ENCODE measurements around the gene KCNK3.

Gene KCNK3

DNA sequence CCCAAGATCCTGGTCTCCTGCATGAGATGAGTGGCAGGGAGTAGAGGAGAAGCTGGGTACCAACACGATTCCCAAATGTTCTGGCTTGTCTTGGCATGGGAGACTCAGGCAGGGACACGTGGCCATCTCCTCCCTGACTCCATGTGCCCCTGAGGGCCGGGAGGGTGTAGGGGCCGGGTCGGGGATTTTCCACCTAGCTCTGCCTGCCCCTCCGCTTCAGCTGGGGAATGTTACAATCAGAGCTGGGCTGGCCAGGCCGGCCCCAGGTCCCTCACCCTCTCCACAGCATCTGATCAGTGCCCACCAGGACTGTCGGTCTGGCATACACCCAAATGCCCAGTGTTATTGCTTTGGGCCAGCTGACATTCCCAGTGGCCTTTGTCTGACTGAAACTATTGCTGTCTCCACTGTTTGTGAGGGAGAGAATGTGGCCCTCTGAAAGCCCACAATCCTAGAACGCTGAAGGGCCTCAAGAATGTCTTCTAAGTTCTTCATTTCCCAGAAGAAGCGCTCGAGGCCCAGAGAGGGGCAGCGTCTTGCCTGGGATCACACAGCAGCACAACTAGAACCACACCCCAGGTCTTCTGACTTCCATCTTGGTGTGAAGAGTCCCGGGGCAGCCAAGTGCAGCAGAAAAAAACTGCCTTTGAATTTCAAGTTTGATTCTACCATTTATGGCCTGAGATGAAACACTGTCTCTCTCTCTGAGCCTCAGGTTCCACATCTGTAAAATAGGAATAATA lies 23.2 kb downstream of the KCNK3 start:
- no peak for DNase-seq

DNA sequence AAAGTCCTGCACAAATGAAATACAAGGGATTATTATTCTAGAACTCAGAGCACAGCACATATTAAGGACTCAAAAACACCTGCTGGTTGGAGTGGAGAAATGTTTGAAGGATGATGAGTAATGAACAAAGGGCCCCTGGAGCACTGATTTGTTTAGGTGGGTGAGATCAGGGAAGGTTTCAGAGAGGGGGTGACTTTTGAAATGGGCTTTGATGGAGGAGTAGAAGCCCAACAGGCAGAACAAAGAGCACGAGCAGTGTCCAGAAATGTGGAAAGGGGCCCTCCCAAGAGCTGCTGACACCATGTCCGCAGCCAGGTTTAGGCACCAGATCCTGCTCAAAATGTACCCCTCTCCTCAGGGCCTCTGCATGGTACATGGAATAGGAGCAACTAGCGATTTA lies 23.8 kb downstream of the KCNK3 start:
- no peak for DNase-seq

DNA sequence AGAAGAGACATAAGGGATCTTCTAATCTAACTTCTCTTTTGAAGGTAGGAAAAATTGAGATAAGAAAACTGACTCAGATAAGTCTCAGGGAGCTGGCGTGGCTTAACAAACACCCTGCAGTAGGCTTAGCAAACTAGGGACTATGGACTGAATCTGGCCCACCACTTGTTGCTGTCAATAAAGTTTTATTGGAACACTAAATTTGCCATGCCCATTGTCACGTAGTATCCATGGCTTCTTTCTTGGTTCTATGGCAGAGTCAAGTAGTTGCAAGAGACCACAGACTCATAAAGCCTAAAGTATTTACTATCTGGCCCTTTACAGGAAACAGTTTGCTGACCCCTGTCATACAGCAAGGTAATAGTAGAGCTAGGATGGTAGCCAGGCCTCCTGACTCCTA lies 24.2 kb downstream of the KCNK3 start:
- no peak for DNase-seq

GRCh38 chr2:26717362-26717761 lies 24.8 kb downstream of the KCNK3 start:
- DNase-seq, result no peak

DNA sequence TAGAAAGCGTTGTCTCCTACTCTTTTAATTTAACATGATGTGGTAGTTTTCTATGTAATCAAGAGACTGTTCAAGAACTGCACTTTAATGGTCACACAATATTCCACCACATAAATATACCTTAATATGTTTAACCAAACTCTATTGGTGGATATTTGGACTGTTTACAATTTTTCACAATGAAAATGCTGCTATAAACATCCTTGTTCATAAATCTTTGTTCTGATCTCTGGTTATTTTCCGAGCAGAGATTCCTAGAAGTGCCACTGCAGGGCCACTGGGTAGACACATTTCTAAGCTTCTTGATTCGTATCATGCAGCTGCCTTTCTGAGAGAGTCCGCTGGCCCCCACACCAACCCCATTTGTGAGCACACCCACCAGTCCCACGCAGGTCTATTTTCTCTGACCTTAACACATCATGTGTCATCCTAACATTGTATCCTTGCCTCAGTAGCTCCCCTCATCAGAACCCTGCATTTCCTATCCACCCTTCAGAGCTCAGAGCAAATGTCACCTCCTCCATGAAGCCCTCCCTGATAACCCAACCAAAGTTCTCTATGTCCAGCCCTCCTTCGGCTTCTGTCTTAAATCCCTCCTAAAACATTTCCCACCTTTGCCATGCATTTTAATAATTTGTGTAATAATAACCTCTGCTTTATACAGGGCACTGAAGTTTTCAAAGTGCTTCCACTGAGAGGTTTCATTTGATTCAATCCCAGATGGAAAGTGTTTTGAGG lies 26.6 kb downstream of the KCNK3 start:
- no peak for DNase-seq

- DNase-seq, result no peak
Observed at GRCh38 chr2:26720322-26721114, 28.0 kb downstream of the KCNK3 start.

DNA sequence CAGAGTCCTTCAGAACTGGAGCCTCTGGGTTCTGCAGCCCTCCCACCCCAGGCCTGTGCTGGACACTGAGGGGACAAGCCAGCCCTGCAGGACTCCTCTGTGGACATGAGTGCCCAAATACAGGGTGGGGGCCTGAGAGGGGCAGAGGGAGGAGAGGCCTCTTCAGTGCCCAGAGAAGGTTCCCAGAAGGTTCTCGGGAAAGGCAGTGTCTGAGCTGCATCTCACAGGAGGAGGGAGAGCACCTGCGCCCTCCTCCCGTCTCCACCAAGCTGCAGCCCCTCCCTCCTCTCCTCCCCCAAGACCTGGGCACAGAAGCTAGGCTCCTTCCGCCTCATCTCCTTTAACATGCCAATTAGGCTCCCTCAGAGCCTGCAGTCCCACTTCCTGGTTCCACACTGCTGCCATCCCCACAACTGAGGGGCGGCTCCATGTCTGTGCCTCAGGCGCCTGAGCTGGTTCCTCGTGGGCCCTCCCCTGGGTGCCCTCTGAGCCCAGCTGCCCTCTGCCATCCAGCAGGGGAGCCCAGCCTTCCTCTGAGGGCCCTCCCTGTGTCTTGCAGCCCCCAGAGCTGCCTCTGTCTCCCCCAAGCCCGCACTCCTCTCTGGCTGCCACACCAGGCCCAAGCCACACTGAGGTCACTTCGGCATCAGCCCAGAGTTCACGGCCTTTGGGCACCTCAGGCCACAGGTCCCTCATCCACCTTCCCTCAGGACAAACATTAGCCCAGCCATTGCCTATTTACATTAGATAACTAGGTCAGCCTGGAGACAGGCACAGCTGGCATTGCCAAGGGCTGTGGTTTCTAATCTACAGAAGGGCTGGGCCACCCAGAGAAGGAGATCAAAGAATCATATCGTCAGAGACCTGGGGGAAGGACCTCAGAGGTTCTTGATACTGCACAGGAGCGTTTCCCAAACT lies 28.9 kb downstream of the KCNK3 start:
- no peak for DNase-seq

DNA sequence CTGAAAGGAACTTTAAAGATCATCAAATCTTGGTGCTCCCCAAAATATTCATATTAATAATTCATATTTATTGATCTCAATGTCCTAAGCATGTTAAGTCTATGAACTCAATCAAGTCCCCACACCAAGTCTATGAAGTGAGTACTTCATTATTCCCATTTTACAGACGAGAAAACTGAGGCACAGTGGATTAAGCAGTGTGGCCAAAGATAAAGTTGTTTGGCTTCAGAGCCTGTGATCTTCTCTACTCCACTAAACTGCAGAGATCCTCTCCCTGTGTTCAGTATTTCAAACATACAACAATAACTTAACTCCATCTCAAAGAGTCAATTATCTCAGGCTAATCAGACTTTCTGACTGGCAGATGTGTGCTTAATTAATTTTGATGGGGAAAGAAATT lies 29.8 kb downstream of the KCNK3 start:
- DNase-seq, result no peak

DNA sequence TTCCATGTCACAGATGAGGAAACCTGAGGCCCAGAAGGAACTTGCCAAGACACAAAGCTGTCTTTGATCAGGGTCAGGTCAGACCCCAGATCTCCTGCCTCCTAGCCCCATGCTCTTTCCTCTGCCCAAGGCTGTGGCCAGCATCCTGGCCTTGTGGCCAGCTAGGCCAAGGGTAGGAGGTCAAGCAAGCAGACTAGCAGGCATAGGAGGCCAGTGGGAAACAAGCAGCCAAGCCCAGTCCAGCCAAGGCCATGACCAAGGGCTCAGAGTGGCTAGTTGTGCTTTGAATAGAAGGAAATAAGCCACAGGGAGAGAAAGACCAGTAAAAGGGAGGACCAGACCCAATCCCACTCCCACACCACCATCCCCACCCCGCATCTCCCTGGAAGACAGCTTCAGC lies 30.4 kb downstream of the KCNK3 start:
- DNase-seq, result no peak

GRCh38 chr2:26723475-26723874 lies 31.0 kb downstream of the KCNK3 start:
- no peak for DNase-seq

DNA sequence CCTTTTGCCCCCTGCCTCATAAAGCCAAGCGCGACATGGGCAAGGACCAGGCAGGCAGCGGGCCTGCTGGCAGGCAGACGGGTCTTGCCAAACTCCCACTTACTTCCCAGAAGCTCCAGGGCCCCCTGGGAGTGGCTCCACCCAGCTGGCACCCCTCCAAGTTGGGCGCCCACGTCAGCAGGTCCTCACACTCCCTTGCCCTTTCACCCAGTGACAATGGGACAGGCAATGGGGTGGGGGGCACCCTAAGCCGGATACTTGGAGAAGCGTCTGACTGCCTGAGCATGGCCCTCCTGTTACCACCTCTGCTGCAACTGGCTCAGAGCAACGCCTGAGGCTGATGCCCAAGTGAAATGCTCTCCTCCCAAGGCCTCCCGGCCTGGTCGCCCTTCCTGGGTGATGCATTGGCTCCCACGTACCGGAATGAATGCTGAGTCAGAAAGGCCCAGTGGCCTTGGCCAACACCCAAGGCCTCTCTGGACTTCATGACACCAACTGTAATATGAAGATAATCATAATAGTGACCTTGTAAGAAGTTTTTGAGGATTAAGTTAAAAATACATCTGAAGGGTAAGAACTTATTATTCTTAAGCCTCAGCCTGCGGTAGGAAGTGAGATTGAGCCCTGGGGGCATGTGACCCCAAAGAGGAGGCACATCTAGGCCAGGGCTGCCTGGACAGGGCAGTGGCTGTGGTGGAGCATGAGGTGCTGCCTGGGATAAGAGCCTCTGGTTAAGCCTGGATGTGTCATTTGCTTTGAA lies 31.6 kb downstream of the KCNK3 start:
- no peak for DNase-seq

GRCh38 chr2:26724784-26725520 lies 32.4 kb downstream of the KCNK3 start:
- no peak for DNase-seq

DNA sequence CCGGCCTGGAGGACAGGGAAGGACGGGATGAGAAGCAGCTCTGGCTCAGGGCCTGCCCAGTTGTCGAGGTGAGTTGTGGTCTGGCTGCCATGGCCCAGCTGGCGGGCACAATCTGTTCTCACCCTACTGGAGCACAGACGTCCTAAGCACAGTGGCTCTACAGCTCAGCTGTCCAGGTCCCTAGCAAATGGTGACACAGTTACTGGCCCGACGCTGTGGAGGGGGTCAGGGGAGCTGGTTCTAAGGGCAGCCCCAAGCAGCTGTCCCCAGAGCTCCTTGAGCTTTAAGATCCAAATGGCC lies 32.9 kb downstream of the KCNK3 start:
- no peak for DNase-seq

DNA sequence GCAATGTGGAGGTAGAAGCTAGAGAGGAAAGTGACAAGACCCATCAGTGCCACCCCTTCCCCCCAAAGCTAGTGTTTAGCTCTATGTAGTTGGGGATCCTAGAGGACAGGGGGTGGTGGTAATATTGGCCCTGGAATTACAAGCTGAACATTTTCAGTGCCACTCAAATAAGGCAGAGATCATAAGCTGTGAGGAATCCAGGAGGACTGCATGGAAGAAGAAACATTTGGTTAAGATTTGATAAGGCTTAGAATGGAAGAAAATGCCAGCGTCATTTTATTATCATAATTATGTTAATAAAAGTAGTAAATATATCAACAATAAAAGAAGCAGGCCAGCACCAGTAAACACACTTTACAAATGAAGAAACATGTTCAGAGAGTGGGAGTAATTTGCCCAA lies 33.7 kb downstream of the KCNK3 start:
- DNase-seq, result no peak

- DNase-seq, result peak; percentile 7 to 13
Observed at GRCh38 chr2:26727641-26728561, 35.4 kb downstream of the KCNK3 start.

GRCh38 chr2:26729311-26729710 lies 36.8 kb downstream of the KCNK3 start:
- no peak for DNase-seq

DNA sequence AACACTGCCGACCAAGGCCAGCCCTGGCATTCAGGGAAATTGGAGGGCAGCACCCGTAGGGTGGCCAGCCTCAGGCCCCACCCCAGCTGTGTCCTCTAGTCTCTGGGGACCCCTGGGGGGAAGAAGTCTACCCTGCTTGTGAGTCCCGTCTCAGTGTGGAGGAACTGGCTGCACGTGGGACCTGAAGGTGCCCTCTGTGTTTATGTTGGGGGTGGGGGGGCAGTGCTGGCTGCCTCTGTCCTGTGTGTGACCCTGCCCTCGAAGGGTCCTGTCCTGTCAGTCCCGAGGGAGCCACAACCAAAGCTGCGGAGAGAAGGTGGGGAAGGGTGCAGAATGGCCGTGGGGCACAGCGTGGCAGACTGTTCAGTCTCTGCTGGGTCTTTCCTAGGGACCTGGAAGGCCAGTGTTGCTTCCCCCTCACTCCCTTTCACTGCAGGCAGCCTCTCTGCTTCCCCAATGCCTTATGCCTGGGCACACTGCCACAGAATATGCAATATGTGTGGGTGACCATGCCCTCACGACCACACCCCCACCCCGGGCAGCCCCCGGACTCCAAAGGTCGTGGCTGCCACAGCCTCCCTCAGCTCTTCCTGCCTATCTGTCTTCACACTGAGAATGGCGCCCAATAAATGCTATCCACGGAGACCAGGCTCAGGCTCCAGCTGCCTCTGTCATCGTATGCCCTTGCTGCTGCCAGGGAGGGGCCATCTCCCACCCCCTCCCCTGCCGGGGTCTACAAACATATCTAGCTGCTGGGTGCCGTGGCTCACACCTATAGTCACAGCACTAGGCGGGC lies 38.2 kb downstream of the KCNK3 start:
- no peak for DNase-seq

DNA sequence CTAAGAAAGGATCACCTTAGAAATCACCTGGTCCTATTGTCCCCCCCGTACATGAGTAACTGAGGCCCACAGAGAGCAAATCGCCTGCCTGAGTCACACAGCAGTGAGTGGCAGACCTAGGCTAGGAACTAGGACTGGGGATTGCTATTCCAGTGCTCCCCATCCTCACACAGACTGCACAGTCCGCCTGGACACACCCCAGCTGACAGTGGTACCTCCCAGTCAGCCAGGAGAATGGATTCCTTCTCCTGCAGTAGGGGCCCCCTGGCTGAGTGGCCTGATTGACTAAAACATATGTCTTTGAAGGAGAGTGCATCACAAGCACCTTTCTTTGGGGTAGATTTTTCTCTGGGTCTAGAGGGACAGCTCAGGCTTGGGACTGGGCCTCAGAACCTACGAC lies 39.2 kb downstream of the KCNK3 start:
- DNase-seq, result no peak

DNA sequence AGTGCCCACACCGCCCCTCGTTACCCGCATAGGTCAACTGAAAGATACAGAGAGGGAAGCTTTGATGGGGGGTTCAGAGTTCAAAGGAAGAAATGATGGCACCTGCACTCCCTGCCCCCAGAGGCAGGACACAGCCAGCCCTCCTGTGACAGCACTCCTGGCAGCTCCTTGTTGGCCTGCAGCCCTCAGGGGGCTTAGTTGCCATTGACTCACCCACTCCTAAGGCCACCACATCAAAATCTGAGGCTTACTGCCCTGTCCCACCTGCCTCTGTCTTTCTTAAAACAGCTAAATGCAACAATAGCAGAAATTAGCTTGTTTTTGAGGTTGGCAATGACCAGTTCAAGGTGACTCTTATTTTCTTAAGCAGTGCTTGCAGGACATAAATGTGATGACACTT lies 39.9 kb downstream of the KCNK3 start:
- no peak for DNase-seq
